Measurements from ENCODE around the gene PRMT3.
"Not testable (repeated sequence)": the region's sequence is repeated elsewhere in the genome, so short reads cannot be mapped to it uniquely, and the experiment has no call there.

PRMT3 gene

DNA sequence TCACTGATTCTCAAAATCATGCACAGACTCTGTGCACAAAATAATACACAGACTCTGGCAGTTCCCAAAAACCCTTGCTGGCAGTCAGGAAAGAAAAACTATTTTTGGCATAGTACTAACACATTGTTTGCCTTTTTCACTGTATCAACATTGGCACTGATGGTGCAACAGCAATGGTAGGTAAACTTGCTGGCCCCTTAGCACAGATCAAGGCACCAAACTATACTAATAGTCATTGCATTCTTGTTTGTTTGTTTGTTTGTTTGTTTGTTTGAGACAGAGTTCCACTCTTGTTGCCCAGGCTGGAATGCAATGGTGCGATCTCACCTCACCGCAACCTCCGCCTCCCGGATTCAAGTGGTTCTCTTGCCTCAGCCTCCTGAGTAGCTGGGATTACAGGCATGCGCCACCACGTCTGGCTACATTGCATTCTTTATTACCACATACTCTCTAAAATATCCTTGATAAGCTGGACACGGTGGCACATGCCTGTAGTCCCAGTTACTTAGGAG lies 130.9 kb downstream of the PRMT3 start:
- DNase-seq (ENCODE audit: low read depth): no peak

DNA sequence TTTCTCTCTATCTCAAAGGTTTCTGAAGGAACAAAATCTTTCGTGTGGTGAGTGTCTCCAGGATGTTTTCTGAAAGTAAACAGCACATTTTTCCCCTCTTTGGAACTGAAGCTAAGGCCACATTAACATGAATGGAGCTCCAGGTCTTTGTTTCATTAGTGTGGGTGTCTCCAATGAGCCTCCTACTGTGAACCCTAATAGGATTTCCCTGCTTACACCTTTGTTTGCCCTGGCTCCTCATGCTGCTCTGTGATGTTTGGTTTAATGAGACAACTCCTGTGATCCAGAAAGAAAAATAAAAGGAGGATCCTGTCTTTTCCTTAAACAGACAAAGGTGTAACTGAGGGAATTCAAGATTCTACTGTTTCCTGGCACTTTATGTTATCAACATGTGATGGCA lies 135.0 kb downstream of the PRMT3 start:
- DNase-seq (ENCODE audit: low read depth): no peak

DNA sequence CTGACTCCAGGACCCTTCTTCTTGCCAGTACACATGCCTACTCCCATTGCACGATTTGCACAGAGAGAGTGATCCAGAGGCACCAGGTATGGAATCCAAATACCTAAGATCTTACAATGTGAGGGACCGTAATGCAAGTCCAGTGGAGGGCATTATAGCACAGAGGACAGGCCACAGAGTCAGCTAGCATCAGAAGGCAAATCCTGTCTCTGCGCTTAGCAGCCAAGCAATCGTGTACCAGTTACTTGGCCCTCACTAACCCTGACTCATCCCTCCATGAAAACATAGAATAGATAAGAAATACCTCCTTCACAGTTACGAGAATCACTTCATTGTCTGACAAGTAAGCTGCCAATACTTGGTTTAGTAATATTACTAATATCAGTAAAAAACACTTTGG lies 142.2 kb downstream of the PRMT3 start:
- no peak for DNase-seq (ENCODE audit: low read depth)

DNA sequence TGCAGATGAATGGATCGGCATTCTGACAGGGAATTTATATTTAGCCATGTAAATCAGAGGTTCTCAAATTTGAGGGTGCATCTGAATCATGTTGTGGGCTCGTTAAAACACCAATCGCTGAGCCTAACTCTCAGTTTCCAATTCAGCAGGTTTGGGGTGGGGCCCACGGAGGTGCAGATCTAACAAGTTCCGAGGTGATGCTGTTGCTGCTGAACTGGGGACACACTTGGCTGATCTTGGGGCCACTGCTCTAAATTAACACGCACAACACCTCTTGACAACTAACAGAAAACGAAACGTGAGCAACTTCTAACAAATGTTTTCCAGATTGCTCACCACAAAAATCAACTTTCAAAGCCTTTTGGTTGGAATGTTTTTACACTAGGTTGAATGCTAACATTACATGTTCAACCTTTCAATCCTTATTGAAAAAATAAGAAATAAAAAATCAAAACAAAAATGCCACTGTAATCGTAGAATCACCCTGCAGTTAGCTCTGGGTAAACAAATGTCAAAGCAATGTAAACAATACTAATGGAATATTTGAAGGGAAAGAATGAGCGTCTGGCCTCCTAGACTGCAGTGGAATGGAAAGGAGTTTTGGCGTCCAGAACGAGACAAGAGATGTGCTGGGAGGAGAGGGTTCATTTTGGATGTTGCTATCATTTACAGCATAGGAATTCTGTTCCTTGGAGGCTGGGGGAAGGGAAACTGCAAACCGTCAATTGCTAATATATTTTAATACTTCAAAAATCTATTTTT lies 143.6 kb downstream of the PRMT3 start:
- no peak for DNase-seq (ENCODE audit: low read depth)

DNA sequence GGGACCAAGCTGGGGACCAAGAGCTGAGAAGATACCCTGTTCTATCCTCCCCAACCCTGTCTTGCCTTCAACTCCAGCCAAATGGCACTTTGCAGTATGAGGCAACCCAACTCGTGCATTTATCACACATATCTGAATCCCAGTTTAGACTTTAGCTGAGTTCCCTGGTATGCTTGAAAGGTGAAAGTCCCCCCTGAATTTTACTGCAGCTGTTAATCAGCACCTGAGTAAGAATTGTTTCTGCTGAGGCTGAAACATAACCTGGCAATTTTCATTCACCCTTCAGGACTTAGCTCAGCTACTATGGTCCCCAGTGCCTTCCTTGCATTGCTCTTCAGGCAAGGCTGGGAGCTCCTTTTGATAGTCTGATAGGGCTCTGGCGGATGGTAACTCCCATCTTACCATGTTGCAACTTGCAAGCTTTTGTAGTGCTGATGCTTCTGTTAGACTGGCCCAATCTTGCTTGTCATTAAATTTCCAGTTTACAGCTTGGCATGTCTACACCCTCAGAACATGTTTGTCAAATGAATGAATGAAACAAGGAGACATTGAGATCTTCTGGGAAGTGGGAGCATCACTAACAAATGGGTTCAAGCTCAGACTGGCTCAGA lies 147.9 kb downstream of the PRMT3 start:
- no peak for DNase-seq (ENCODE audit: low read depth)

DNA sequence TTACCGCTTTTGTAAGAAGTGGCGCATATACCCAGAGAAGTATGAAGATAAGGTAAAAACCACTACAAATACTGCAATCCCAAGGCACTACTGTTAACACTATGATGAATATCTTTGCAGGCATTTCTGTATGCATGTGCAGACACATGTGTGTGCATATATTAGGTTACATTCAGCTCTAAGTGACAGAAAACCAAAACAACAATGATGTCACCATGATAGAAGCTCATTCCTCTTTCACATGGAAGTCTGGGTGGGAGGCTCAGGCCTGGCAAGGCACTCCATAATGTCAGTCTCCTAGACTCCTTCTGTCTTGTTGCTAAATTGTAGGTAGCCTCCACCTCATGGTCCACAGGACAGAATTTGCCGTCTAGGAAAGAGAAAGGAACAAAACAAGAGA lies 148.8 kb downstream of the PRMT3 start:
- DNase-seq (ENCODE audit: low read depth): no peak

DNA sequence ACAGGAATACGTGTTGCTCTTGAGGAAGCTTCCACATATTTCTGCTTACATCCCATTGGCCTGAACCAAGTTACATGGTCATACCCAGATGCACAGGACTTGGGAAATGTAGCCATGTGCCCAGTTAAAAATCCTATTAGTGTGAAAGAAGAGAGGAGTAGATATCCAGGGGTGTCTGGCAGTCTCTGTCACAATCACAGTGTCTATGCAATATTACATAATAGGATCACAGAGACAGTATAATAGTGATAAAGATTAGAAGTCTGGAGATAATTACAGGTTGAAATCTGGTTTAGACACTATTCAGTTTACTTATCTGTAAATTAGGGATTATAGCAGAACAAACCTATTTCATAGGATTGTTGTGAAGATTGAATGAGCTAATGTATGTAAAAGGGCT lies 149.3 kb downstream of the PRMT3 start:
- no peak for DNase-seq (ENCODE audit: low read depth)

DNA sequence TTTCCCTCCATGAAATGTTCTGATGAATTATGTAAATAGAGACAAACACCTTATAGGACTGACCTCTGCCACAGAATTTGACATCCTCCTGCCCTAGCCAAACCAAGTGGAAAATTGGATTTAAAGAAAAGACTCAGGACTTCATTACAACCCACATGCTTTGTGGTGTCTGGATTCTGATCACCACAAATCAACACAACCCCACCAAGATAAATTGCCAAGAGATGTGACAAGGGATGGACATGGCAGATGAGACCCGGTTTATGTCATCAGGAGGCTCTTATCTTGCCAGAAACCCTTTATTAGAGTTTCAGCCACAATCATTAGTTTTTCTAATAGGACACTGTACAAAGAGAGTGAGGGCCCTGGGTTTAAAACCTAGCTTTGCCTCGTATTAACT lies 154.0 kb downstream of the PRMT3 start:
- DNase-seq (ENCODE audit: low read depth): no peak

DNA sequence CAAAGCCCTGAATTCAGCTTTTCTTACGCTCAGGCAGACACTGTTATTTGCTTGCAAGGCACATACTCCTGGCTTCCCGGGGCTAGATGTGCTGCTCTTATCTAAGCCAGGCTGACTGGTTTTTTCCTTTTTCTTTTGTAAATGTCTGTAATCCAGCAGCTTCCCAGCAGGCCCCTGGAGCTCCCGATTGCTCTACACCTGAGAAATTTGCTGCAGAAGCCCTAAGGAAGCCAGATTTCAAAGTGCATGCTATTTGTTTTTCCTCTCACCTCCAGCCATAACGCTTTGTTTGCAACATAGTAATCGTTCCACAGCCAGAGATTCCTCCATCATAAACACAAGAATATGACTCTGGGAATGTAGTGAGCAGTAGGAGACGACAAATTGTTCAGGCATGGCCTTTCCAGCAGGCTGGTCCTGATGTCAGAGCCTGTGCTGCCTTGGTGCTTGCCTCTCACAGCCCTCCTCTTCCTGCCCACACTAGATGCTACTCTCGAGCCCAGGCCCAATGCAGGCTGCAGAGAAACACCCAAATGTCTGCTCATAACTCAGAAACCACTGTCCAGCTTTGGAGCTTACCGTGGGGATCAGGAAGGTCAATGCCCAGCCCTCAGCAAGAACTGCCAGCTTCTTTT lies 157.2 kb downstream of the PRMT3 start:
- DNase-seq (ENCODE audit: low read depth): no peak

DNA sequence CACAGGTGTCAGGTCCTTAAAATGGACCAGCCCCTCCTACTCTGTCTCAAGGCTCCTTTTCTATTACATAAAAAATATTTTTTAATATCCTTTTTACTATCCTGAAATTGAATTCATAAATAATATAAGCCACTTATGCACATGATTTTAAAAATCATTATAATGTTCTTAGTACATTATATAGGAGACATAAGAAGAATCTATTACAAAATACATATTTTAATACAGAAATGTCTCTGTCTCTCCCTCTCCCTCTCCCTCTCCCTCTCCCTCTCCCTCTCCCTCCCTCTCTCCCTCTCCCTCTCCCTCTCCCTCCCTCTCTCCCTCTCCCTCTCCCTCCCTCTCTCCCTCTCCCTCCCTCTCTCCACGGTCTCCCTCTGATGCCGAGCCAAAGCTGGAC lies 159.9 kb downstream of the PRMT3 start:
- DNase-seq (ENCODE audit: low read depth): no peak

DNA sequence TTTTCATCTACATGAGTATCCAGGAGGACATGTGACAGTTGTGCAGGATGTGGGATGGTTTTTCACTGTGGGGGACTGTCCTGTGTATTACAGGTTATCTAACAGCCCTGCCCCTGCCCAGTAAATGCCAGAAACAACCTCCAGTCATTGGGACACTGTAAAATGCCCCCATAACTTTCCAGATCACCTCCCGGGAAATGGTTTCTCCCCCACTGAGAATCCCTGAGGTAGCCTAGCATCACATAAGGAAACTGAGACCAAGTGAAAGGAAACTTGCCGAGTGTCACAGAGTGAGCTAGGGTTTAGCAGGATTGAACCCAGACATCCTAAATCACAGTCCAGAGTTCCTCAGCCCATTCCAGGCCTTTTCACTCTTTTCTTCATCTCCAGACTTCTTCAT lies 163.6 kb downstream of the PRMT3 start:
- no peak for DNase-seq (ENCODE audit: low read depth)

DNA sequence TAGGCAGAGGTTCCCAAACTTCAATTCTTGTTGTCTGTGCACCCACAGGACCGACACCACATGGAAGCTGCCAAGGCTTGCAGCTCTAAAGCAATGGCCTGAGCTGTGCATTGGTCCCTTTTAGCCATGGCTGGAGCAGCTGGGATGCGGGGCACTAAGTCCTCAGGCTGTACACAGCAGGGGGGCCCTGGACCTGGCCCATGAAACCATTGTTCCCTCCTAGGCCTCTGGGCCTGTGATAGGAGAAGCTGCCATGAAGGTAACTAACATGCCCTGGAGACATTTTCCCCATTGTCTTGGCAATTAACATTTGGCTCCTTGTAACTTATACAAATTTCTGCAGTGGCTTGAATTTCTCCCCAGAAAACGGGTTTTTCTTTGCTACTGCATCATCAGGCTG lies 168.3 kb downstream of the PRMT3 start:
- no peak for DNase-seq (ENCODE audit: low read depth)

DNA sequence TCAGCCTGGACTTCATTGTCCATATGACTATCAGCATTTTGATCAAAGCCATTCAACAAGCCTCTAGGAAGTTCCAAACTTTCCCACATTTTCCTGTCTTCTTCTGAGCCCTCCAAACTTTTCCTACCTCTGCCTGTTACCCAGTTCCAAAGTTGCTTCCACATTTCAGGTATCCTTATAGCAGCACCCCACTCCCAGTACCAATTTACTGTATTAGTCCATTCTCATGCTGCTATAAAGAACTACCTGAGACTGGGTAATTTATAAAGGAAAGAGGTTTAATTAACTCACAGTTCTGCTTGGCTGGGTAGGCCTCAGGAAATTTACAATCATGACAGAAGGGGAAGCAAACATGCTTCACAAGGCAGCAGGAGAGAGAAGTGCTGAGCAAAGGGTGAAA lies 168.9 kb downstream of the PRMT3 start:
- DNase-seq (ENCODE audit: low read depth): not testable (repeated sequence)

DNA sequence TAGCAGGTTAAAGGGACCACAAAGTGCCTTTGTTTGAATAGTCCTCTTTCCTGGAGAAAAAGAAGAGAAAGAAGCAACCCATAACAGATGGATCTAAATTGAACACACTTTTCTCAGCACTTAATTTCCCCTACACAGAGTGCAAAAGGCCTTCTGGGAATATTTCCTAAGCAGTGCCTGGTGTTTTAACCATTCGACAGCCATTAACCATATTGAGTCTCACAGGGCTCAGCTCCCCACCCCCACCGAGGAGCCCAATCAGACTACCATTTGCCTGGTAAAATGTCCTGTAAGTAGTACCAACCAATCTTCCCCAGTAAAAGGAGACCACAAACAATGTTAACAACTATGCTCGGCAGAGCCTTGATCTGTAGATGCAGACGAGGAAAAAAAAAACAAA lies 171.2 kb downstream of the PRMT3 start:
- DNase-seq (ENCODE audit: low read depth): no peak
